OCI-LY7 (cell line): ENCODE data around the gene C17orf113. TPM values are rescaled to one million over a fixed set of nuclear protein-coding genes. Genes with fewer than 3 reads are reported as not detected.
"Not testable (repeated sequence)": the region's sequence is repeated elsewhere in the genome, so short reads cannot be mapped to it uniquely, and the experiment has no call there.

Experiments used
- BruUV-seq: library from RNA; stranded (reverse); fragments of 400-500 nt; replicated peaks from 2 replicates; lab custom pipeline; 2021; lab: Mats Ljungman, UMichigan
- CTCF ChIA-PET: fragments of 300-600 bp; sonication (Branson Sonifier 250); formaldehyde crosslinking; loops from one replicate; lab custom pipeline; 2022; ENCODE audit warnings: antibody characterized with exemption; ENCODE audit not compliant: unreplicated experiment; lab: Charles Lee
- POLR2A ChIA-PET: fragments of 300-600 bp; sonication (Branson Sonifier 250); formaldehyde crosslinking; loops from one replicate; lab custom pipeline; 2022; ENCODE audit warnings: antibody characterized with exemption; lab: Charles Lee
- DNase-seq: peaks from one replicate; pipeline ENCODE4 v3.0.0-alpha.2; 2015; ENCODE audit warnings: low spot score
- H2AFZ ChIP-seq: fragments of 200-600 bp; sonication (generic), shearing (Covaris generic); 2 replicates; pipeline ENCODE4 v1.6.1; 2014; ENCODE audit warnings: mild to moderate bottlenecking, antibody characterized with exemption, low read length, moderate library complexity
- H3K27ac ChIP-seq: fragments of 200-600 bp; sonication (generic); 2 replicates; pipeline ENCODE4 v1.5.1; 2014; ENCODE audit warnings: mixed run types, low read depth, mild to moderate bottlenecking, moderate library complexity, low read length, inconsistent platforms; ENCODE audit not compliant: poor library complexity, severe bottlenecking
- H3K36me3 ChIP-seq: fragments of 200-600 bp; sonication (generic); 2 replicates; pipeline ENCODE4 v1.6.1; 2014; ENCODE audit warnings: mild to moderate bottlenecking, antibody characterized with exemption, low read length, moderate library complexity, mixed read lengths; ENCODE audit not compliant: insufficient read depth
- H3K4me1 ChIP-seq: fragments of 200-600 bp; sonication (generic); 2 replicates; pipeline ENCODE4 v1.5.1; 2014; ENCODE audit warnings: mild to moderate bottlenecking, low read length; ENCODE audit not compliant: insufficient read depth, poor library complexity, severe bottlenecking
- H3K4me2 ChIP-seq: fragments of 200-600 bp; sonication (generic); 2 replicates; pipeline ENCODE4 v1.6.1; 2014; ENCODE audit warnings: mild to moderate bottlenecking, low read length
- H3K4me3 ChIP-seq: fragments of 200-600 bp; sonication (generic); 2 replicates; pipeline ENCODE4 v1.5.1; 2014; ENCODE audit warnings: mild to moderate bottlenecking, low read depth, low read length; ENCODE audit not compliant: poor library complexity, severe bottlenecking
- H3K79me2 ChIP-seq: fragments of 200-600 bp; sonication (generic); 2 replicates; pipeline ENCODE4 v1.6.1; 2016; ENCODE audit warnings: low read depth, mild to moderate bottlenecking, low read length, moderate library complexity, mixed read lengths; ENCODE audit not compliant: insufficient read depth
- H3K9me2 ChIP-seq: fragments of 200-600 bp; sonication (generic); 2 replicates; pipeline ENCODE4 v1.6.1; 2016; ENCODE audit warnings: mild to moderate bottlenecking, low read length, mixed read lengths; ENCODE audit not compliant: insufficient read depth
- H3K9me3 ChIP-seq: fragments of 200-600 bp; sonication (generic); 2 replicates; pipeline ENCODE4 v1.6.1; 2014; ENCODE audit warnings: mild to moderate bottlenecking, mixed run types, low read length, mixed read lengths
- H4K20me1 ChIP-seq: fragments of 200-600 bp; sonication (generic); 2 replicates; pipeline ENCODE4 v1.6.1; 2014; ENCODE audit warnings: mild to moderate bottlenecking, antibody characterized with exemption, low read length, moderate library complexity, mixed read lengths; ENCODE audit not compliant: insufficient read depth
- EZH2phosphoT487 ChIP-seq: fragments of 200-600 bp; sonication (generic); IDR thresholded peaks from 2 replicates; pipeline ENCODE4 v1.6.1; 2018; ENCODE audit warnings: low read depth, borderline replicate concordance, mild to moderate bottlenecking, mixed run types, antibody characterized with exemption, low read length, moderate library complexity, mixed read lengths
- intact Hi-C: fragments of 100-400 bp; cut with micrococcal nuclease; formaldehyde crosslinking; loops from one replicate; pipeline ENCODE4 v1.10.0; 2022; ENCODE audit not compliant: unreplicated experiment
- total RNA-seq, 2 experiments: library from RNA; depleted of rRNA in 1 of 2; stranded (reverse); fragments of >200 nt in 1 of 2; shearing (Covaris generic) in 1 of 2; gene quantifications; 2 replicates each; pipeline ENCODE4 v1.2.3, GENCODE V29; 2014 to 2022
- TF ChIP-seq, protein P1 (sequence below): fragments of 200-600 bp; sonication (generic); conservative IDR thresholded peaks from 2 replicates; pipeline ENCODE4 v1.5.1; 2014; ENCODE audit warnings: mild to moderate bottlenecking, antibody characterized with exemption, low read length, moderate library complexity, mixed read lengths

C17orf113 gene
- total RNA-seq, 2 experiments from 2014 or later, result 0.25 TPM

DNA sequence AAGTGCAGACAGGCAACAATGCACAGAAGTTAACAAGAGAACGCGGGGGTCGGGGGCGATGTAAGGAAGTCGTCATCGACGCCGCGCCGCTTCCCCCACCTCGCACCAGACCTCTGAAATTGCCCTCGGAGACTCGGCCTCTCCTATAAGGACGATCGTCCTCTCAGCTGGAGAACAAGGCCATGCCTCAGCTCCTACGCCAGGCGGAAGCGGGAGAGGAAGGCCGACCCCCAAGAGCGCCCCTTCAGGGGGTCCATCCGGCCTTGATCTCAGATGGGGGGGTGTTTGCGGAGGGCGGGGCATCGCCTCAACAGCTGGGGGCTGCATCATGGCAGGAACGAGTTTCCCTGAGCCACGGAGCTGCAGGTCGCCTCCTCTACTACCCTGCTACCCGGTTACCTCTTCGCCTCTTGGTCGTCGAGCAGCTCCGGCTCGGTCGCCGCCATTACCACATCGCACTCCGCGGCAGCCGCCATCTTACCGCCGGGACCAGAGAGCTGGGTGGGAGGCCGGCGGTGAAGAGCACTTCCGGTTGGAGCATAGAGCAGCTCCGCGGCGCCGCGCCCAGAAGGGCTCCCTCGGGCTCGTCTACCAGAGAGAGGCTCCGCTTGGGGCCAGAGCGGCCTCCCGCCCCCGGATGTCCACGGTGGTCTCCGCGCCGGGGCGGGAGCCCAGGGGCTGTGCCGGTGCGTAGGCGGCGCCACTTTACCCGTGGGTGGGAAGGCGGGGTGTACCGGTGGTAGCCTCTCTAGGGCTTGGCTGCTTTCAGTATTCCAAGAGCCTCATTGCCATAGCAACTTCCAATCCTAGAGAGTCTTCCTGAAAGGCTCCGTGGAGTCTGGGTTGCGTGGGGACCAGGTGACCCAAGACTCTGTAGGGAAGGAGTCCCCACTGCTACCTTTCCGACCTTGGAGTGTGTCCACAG, 33.2 kb downstream of the C17orf113 start, which contains the start of gene DNAJC7:
Gene DNAJC7 (minus strand): TSS at position 499 of the 925 bp plus-strand sequence. CDS start 23 bp downstream, at position 476.
- intact Hi-C loops, result loop anchor here (2.0 to 10.0 kb wide), 3 partner anchors 50 to 440 kb away; partner anchors contain the start of genes ATP6V0A1 and CNP
- Histone ChIP-seq H3K4me2 (peak within 1 kb of the TSS; percentile 92), H3K9me2 (no peaks in the 10 kb centered on the region), H3K27ac (peak within 1 kb of the TSS; percentile 77), H4K20me1 (no peaks in the 10 kb centered on the region), H3K9me3 (no peaks in the 10 kb centered on the region), H2AFZ (peak within 1 kb of the TSS; percentile 84), H3K4me3 (peak within 1 kb of the TSS; percentile 86), H3K79me2 (peaks cover 62% of the 10 kb centered on the region), H3K4me1 (peaks cover 42% of the 10 kb centered on the region), H3K36me3 (peaks cover 17% of the 10 kb centered on the region)
- TSS peak; percentile 75 for BruUV-seq
- ChIA-PET POLR2A (interaction anchor here (0.9 to 3.0 kb wide), 14 partner anchors 9 to 515 kb away, joined by 3 to 12 read pairs (median 4); partner anchors contain the start of gene DHX58), CTCF (interaction anchor here (0.6 to 1.4 kb wide), 6 partner anchors 12 to 101 kb away, joined by 3 to 5 read pairs (median 4); partner anchors contain the start of gene DHX58)
- TF ChIP-seq, protein P1, sequence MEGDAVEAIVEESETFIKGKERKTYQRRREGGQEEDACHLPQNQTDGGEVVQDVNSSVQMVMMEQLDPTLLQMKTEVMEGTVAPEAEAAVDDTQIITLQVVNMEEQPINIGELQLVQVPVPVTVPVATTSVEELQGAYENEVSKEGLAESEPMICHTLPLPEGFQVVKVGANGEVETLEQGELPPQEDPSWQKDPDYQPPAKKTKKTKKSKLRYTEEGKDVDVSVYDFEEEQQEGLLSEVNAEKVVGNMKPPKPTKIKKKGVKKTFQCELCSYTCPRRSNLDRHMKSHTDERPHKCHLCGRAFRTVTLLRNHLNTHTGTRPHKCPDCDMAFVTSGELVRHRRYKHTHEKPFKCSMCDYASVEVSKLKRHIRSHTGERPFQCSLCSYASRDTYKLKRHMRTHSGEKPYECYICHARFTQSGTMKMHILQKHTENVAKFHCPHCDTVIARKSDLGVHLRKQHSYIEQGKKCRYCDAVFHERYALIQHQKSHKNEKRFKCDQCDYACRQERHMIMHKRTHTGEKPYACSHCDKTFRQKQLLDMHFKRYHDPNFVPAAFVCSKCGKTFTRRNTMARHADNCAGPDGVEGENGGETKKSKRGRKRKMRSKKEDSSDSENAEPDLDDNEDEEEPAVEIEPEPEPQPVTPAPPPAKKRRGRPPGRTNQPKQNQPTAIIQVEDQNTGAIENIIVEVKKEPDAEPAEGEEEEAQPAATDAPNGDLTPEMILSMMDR, result peak; percentile 33; the same call in 1 of the 2 replicates
- no peak for TF ChIP-seq EZH2phosphoT487
- peak; percentile 96 for DNase-seq

- no peak for TF ChIP-seq EZH2phosphoT487
- TF ChIP-seq, protein P1, result no peak
- H3K36me3 ChIP-seq, result peaks cover 22% of the 10 kb centered on the region
- POLR2A ChIA-PET, result interaction anchor here (0.9 to 3.0 kb wide), 6 partner anchors 10 to 118 kb away, joined by 3 to 12 read pairs (median 3); partner anchors contain the start of gene CNP
- peak; percentile 16 for DNase-seq
- peak overlapping the region; percentile 86 for H3K4me3 ChIP-seq
- peaks cover 48% of the 10 kb centered on the region for H3K4me1 ChIP-seq
- BruUV-seq, result no TSS peak
- H2AFZ ChIP-seq, result peak overlapping the region; percentile 84; the same call in 1 of the 2 replicates
- H3K79me2 ChIP-seq, result peaks cover 70% of the 10 kb centered on the region
- no peaks in the 10 kb centered on the region for H3K9me2 ChIP-seq
- peaks cover 5% of the 10 kb centered on the region; the same call in 1 of the 2 replicates for H4K20me1 ChIP-seq
- no peaks in the 10 kb centered on the region for H3K9me3 ChIP-seq
- CTCF ChIA-PET, result interaction anchor here (0.9 to 1.4 kb wide), 3 partner anchors 11 to 102 kb away, joined by 3 to 4 read pairs (median 4); no protein-coding TSS in a partner anchor
- peak overlapping the region; percentile 77 for H3K27ac ChIP-seq
- intact Hi-C loops, result loop anchor here (2.0 to 10.0 kb wide), 3 partner anchors 50 to 441 kb away; partner anchors contain the start of genes ATP6V0A1 and CNP
- peak overlapping the region; percentile 92 for H3K4me2 ChIP-seq
Measured at GRCh38 chr17:42016411-42016831, 34.0 kb downstream of the C17orf113 start.

- POLR2A ChIA-PET, BruUV-seq, H3K4me3 ChIP-seq, H3K27ac ChIP-seq, H3K4me2 ChIP-seq, CTCF ChIA-PET, DNase-seq, H3K9me3 ChIP-seq, H3K9me2 ChIP-seq, H2AFZ ChIP-seq: not testable (repeated sequence)
- Histone ChIP-seq H3K79me2 (peaks cover 84% of the 10 kb centered on the region), H4K20me1 (peaks cover 17% of the 10 kb centered on the region), H3K36me3 (peaks cover 46% of the 10 kb centered on the region), H3K4me1 (peaks cover 42% of the 10 kb centered on the region)
- intact Hi-C loops, result loop anchor here (10.0 kb wide), 1 partner anchor 241 kb away; no protein-coding TSS in a partner anchor
Measured at GRCh38 chr17:42013740-42014139, 36.7 kb downstream of the C17orf113 start.

GRCh38 chr17:42012363-42012762, 38.0 kb downstream of the C17orf113 start:
- H4K20me1 ChIP-seq, result peaks cover 17% of the 10 kb centered on the region
- peaks cover 98% of the 10 kb centered on the region for H3K79me2 ChIP-seq
- H3K4me2 ChIP-seq, H3K9me2 ChIP-seq, BruUV-seq, H3K27ac ChIP-seq, CTCF ChIA-PET, H3K4me3 ChIP-seq, H3K9me3 ChIP-seq, DNase-seq, H2AFZ ChIP-seq: not testable (repeated sequence)
- intact Hi-C loops, result loop anchor here (10.0 kb wide), 1 partner anchor 242 kb away; no protein-coding TSS in a partner anchor
- POLR2A ChIA-PET, result interaction anchor here (0.5 to 1.0 kb wide), 2 partner anchors 15 to 594 kb away, joined by 4 to 5 read pairs; no protein-coding TSS in a partner anchor
- H3K36me3 ChIP-seq, result peaks cover 50% of the 10 kb centered on the region
- peaks cover 32% of the 10 kb centered on the region for H3K4me1 ChIP-seq
